Measurements from ENCODE around the gene PLA2G2D.

Gene PLA2G2D

GRCh38 chr1:20119347-20119746, at the start of gene PLA2G2D:
TSS of gene PLA2G2D (minus strand) at chr1:20119536. CDS start at chr1:20119498, 38 bp downstream.
- no peak for DNase-seq

DNA sequence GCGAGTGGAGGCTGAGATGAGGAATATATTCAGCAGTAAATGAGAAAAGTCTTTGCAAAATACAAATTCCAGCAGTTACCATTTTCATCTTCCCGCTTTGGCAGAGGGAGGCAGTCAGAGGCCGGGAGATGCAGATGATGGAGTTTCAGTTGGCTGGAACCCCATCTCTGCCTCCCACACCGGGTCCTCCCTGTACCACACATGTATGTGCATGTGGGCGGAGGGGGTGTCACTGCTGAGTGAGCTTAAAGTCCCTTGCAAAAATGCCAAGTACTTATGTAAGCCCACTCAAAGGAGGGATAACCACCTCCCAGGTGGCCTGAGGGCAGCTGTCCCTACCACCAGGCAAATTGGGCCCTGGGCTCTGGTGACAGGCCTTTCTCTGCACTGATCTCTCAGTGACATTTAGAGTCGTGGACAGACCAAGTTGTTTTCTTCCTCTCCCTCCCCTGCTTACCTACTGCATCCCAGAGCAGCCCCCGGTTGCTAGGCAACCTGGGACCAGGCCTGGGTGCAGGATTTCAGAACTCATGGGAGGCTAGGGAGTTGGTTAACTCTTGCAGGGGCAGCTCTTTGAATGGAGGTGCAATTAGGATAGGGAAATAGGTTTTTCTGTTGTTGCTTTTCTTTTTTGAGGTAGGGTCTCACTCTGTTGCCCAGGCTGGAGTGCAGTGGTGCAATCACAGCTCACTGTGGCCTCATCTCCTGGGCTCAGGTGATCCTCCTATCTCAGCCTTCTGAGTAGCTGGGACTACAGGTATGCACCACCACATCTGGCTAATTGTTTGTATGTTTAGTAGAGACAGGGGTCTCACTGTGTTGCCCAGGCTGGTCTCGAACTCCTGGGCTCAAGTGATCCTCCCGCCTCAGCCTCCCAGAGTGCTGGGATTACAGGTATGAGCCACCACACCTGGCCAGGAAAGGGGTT, 49.5 kb upstream of the PLA2G2D start:
- no peak for DNase-seq

GRCh38 chr1:20167126-20167525, 47.8 kb upstream of the PLA2G2D start:
- DNase-seq, result no peak

- DNase-seq, result no peak
Measured at GRCh38 chr1:20166051-20166450, 46.7 kb upstream of the PLA2G2D start.

GRCh38 chr1:20165522-20165951, 46.2 kb upstream of the PLA2G2D start:
- no peak for DNase-seq

- peak; percentile 47 for DNase-seq
Measured at GRCh38 chr1:20164694-20165202, 45.4 kb upstream of the PLA2G2D start.

DNA sequence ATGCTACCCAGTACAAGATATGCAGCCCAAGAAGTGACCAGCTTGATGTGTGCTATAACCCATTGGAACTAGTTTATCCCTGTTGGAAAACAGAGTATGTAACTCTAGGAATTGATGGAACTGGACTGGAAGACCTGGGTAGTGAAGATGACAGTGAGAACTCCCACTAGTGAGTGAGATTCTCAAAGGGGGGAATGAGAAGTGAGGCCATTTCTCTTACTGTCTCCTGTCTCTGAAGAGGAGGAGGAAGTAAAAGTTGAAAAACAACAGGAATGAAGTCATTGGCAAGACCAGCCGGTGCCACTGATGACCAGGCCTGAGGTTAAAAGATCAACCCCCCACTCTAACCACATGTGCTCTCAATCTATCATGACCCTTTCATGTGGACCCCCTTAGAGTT, 40.7 kb upstream of the PLA2G2D start:
- DNase-seq, result no peak

DNA sequence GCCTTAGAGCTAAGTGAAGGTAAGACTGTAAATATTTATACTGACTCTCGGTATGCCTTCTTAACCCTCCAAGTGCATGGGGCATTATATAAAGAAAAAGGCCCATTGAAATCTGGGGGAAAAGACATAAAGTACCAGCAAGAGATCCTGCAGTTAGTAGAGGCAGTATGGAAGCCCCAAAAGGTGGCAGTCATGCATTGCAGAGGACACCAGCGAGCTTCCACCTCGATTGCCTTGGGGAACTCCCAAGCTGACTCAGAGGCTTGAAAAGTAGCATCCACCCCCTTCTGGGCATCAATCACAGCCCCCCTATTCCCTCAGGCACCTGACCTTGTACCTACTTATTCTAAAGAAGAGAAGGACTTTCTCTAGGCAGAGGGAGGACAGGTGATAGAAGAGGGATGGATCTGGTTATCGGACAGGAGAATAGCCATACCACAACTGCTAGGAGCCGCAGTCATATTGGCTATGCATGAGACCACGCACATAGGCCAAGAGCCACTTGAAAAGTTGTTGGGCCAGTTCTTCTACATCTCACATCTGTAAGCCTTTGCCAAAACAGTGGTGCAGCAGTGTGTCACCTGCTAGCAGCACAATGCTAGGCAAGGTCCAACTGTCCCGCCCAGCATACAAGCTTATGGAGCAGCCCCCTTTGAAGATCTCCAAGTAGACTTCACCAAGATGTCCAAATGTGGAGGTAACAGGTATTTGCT, 39.2 kb upstream of the PLA2G2D start:
- DNase-seq, result no peak

DNA sequence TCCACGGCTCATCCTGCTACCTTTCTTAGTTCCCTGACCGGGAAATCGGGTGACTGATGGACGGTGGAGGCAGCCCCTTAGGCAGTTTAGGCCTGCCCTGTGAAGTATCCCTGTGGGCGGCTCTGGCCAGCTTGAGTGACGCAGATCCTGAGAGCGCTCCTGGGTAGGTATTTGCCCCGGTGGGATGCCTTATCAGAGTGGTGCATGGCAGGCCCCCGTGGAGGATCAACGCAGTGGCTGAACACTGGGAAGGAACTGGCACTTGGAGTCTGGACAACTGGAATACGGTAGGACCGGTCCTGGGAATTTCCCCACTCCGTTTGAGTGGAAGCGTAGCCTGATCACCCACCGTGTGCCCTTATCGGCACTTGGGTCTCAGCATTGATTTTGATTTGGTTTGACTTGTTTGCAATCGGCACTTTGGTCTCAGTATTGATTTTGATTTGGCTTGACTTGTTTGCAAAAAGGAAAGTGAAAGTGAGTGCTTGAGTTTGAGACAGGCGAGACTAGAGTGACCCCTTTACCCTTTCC, 35.0 kb upstream of the PLA2G2D start:
- no peak for DNase-seq

GRCh38 chr1:20153000-20153418, 33.7 kb upstream of the PLA2G2D start:
- peak; percentile 43 for DNase-seq

DNA sequence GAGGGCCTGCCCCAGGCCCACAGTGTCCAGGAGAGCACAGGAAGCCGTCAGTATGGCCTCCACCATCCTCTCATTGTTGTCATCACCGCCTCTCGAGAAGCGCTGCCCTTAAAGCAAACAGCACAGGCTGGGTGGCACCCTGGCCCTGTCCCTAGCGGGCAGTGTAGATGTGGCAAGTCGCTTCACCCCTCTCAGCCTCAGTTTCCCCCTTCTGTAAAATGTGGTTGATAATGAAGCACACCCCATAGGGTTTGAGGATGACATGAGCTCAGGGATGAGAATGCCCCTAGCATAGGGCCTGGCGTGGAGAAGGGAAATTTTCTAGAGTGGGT, 33.2 kb upstream of the PLA2G2D start:
- no peak for DNase-seq

GRCh38 chr1:20151906-20152598, 32.7 kb upstream of the PLA2G2D start:
- DNase-seq, result peak; percentile 85

- no peak for DNase-seq
Measured at GRCh38 chr1:20150969-20151368, 31.6 kb upstream of the PLA2G2D start.

DNA sequence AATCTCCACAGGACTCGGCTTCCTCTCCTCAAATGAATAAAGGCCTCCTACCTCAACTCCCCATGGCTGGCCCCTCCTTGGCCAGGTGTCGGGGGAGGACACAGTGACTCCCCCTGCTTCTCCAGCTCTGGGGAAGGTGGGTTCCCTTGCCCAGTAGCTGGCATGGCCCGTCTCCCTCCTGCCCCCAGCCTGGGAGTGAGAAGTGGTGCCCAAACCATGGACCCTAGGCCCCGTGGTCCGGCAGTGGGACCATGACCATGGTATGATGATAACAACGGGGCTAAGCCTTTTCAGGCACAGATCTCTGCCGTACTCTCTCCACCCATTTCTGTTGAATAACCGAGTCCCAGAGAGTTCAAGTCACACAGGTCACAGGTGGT, 31.0 kb upstream of the PLA2G2D start:
- no peak for DNase-seq

DNA sequence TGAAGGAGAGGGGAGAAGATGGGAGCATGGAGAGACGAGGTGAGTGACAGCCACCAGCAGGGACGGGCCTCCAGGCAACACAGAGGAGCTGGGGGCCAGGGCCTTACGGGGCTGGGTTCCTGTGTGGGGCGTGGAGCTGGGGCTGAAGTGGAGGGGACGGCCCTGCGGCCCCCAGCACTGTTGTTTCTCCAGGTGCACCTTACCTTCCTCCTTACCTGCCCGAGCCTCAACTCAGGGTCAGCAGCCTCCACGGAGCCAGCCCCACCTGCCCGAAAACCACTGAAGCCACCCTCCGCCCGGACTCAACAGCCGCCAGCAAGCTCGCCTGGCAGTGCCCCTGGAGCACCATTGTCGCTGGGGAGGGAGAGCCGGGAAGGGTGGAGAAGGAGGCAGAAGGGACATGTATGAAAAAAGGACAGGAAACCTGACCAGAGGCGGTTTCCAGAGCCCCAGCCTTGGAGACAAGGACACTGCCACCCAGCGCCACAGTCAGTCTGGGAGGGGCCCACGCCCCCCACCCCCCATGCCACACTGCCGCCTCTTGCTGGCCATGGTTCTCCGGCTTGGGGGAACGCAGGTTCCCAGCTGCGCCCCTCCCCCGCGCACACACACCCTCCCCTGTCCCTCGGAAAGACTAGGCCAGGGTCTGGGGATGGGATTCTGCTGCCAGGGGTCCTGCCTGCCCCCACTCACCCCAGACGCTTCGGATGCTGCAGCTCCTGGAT, 30.4 kb upstream of the PLA2G2D start:
- no peak for DNase-seq

DNA sequence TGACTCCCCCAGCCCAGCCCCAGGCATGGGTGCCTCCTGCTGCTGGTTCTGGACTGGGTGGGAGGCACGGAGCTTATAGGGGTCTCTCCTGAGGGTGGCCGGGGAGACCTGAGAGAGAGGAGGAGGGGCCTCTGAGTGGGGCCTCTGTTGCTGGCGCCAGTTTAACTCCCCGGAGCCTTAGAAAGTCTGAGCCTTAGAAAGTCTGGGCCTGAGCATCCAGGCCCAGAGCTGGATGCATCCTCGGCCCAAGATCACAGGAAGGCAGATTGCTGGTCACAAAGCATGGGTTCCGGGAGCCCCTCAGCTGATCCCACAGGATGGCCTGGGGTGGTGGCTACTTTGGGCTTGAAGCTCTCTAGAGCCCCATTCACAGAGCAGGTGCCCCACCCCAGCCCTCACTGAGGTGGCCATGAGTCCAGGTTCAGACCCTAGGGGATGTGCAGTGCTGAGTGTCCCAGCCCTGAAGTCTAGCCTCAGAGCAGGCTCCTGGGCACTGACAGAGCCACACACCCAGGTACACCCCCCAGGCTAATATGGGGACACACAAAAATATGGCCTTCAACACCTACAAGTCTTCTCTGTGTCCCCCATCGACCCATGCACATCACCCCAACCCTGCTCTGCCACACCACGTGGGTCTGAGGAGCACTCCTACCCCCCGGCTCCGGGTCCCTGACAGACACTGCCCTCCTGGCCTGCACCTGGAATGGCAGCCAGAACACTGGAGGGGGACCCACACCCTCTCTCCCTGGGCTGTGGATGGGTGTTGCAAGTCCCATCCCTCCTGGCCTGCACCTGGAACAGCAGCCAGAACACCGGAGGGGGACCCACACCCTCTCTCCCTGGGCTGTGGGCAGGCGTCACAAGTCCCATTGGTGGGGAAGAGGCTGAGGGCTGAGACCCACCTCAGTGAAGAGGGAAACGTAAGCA, 29.5 kb upstream of the PLA2G2D start:
- DNase-seq, result no peak

- no peak for DNase-seq
Measured at GRCh38 chr1:20147846-20148570, 28.7 kb upstream of the PLA2G2D start.

- DNase-seq, result no peak
Measured at GRCh38 chr1:20143734-20144565, 24.6 kb upstream of the PLA2G2D start.

- DNase-seq, result no peak
Measured at GRCh38 chr1:20143318-20143717, 24.0 kb upstream of the PLA2G2D start.

Measured in femur (tissue), 1 donor.